ENCODE measurements around the gene SCUBE3. TPM values are rescaled to one million over a fixed set of nuclear protein-coding genes. Genes with fewer than 3 reads are reported as not detected.

The SCUBE3 gene
- total RNA-seq, 2 experiments from 2014 or later: not detected

DNA sequence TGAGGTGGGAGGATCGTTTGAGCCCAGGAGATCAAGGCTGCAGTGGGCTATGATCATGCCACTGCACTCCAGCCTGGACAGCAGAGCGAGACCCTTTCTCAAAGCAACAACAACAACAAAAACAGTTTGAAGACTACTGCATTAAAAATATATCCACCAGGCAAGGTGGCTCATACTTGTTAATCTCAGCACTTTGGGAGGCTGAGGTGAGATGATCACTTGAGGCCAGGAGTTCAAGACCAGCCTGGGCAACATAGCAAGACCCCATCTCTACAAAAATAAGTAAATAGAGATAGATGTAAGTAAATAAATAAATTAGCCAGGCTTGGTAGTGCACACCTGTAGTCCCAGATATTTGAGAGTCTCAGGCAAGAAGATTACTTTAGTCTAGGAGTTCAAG lies 58.2 kb downstream of the SCUBE3 start:
- Histone ChIP-seq H3K27me3 (ENCODE audit: control insufficient read depth in 1 of 2, insufficient read depth in 2 of 2, low read length in 2 of 2) (no peaks in the 10 kb centered on the region), H3K4me3 (ENCODE audit: low read length) (no peak overlapping the region), H3K9me3 (ENCODE audit: control insufficient read depth in 1 of 2, insufficient read depth in 1 of 2, low read length in 2 of 2) (no peaks in the 10 kb centered on the region), H3K36me3 (ENCODE audit: insufficient read depth, low read length) (no peaks in the 10 kb centered on the region), H3K4me1 (ENCODE audit: insufficient read depth, low read length) (no peaks in the 10 kb centered on the region), H3K27ac (ENCODE audit: low read depth in 1 of 2, low read length in 2 of 2) (no peak overlapping the region)
- TF ChIP-seq, protein P1, sequence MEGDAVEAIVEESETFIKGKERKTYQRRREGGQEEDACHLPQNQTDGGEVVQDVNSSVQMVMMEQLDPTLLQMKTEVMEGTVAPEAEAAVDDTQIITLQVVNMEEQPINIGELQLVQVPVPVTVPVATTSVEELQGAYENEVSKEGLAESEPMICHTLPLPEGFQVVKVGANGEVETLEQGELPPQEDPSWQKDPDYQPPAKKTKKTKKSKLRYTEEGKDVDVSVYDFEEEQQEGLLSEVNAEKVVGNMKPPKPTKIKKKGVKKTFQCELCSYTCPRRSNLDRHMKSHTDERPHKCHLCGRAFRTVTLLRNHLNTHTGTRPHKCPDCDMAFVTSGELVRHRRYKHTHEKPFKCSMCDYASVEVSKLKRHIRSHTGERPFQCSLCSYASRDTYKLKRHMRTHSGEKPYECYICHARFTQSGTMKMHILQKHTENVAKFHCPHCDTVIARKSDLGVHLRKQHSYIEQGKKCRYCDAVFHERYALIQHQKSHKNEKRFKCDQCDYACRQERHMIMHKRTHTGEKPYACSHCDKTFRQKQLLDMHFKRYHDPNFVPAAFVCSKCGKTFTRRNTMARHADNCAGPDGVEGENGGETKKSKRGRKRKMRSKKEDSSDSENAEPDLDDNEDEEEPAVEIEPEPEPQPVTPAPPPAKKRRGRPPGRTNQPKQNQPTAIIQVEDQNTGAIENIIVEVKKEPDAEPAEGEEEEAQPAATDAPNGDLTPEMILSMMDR (IDR thresholded peaks at IDR 0.05): no peak
- ChIA-PET POLR2A (no interaction called here), CTCF (no interaction called here)
- peaks cover 23% of the 10 kb centered on the region for H3K4me1 Mint-ChIP-seq (ENCODE audit: low read depth)
- no peaks in the 10 kb centered on the region for H3K9me3 Mint-ChIP-seq
- no peak overlapping the region for H3K27ac Mint-ChIP-seq
- H3K36me3 Mint-ChIP-seq (ENCODE audit: low read depth): peaks cover 9% of the 10 kb centered on the region
- ATAC-seq (ENCODE audit: poor library complexity) (no peak), DNase-seq (no peak)
- intact Hi-C loops (cut with DNase I, micrococcal nuclease): no loop called here
- no peak overlapping the region for H3K4me3 Mint-ChIP-seq
- no peaks in the 10 kb centered on the region for H3K27me3 Mint-ChIP-seq

DNA sequence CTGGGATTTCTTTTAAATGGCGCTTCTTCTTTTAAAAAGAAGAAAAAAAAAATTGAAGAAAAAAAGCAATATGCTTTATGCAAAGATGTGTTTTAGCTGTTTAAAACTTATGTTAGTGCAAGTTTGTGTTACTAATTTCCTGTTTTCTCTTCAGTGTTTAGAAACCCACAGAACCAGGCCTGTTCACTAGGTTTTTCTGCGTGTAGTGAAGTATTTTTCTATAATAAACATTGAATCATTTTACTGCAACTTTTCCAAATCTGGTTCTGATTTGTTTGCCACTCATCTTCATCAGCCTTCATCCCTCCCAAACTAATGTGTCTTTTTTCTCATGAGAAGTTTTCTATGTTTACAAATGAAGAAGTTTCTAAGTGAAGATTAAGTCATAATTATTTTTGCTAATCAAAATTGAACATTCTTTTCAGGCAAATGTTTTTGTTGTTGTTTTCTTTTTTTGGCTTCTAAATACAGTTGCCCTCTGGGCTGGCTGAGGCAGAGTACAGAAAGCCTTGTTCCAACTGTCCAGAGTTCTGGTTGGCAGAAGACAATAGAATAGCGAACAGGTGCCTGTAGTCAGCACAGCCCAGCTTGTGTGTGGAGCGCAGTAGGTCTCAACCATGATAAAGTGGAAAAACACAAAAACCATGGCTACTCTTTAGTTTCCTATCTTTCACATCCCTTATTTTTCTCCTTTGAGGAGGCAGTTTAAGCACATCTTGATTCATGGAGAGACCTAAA lies 60.2 kb downstream of the SCUBE3 start:
- no peak overlapping the region for H3K27ac ChIP-seq (ENCODE audit: low read depth in 1 of 2, low read length in 2 of 2)
- no peaks in the 10 kb centered on the region for H3K4me1 ChIP-seq (ENCODE audit: insufficient read depth, low read length)
- H3K27me3 ChIP-seq (ENCODE audit: control insufficient read depth in 1 of 2, insufficient read depth in 2 of 2, low read length in 2 of 2): no peaks in the 10 kb centered on the region
- no peaks in the 10 kb centered on the region for H3K9me3 Mint-ChIP-seq
- H3K27ac Mint-ChIP-seq: no peak overlapping the region
- ChIA-PET POLR2A (interaction anchor here (1.6 kb wide), 1 partner anchor 15 kb away, joined by 4 read pairs; no protein-coding TSS in a partner anchor), CTCF (no interaction called here)
- no peak overlapping the region for H3K4me3 Mint-ChIP-seq
- H3K4me3 ChIP-seq (ENCODE audit: low read length): no peak overlapping the region
- H3K4me1 Mint-ChIP-seq (ENCODE audit: low read depth): peaks cover 14% of the 10 kb centered on the region
- no peaks in the 10 kb centered on the region for H3K36me3 ChIP-seq (ENCODE audit: insufficient read depth, low read length)
- H3K9me3 ChIP-seq (ENCODE audit: control insufficient read depth in 1 of 2, insufficient read depth in 1 of 2, low read length in 2 of 2): no peaks in the 10 kb centered on the region
- DNase-seq (no peak), ATAC-seq (ENCODE audit: poor library complexity) (no peak)
- TF ChIP-seq, protein P1 (IDR thresholded peaks at IDR 0.05): no peak
- H3K36me3 Mint-ChIP-seq (ENCODE audit: low read depth): no peaks in the 10 kb centered on the region
- intact Hi-C loops (cut with DNase I, micrococcal nuclease): no loop called here
- no peaks in the 10 kb centered on the region for H3K27me3 Mint-ChIP-seq

DNA sequence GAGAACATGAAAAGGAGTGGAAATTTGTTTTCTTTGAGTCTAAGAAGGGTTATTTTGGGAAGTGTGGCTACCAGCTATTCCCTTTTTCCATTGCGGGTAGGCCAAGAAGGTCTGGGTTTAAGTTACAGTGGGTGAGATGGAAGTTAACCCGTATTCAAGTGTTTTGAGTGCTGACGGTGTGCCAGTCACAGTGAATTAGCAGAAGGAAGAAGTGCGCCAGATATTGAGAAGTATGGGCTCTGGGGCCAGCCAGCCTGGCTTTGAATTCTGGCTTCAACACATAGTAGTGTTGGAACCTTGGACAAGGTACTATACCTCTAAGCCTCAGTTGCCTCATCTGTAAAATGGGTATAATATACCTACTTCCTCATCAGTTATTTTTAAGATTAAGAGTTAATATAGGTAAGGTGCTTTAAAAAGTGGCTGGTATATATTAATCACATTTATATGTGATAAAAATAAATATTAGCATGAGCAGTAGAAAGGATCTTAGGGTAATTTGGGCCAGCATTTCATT lies 62.0 kb downstream of the SCUBE3 start:
- no peak for DNase-seq
- no peaks in the 10 kb centered on the region for H3K9me3 ChIP-seq (ENCODE audit: control insufficient read depth in 1 of 2, insufficient read depth in 1 of 2, low read length in 2 of 2)
- peaks cover 3% of the 10 kb centered on the region for H3K36me3 ChIP-seq (ENCODE audit: insufficient read depth, low read length)
- intact Hi-C loops (cut with DNase I, micrococcal nuclease): no loop called here
- ChIA-PET POLR2A (no interaction called here), CTCF (no interaction called here)
- ATAC-seq (ENCODE audit: poor library complexity): no peak
- H3K9me3 Mint-ChIP-seq: no peaks in the 10 kb centered on the region
- no peaks in the 10 kb centered on the region for H3K27me3 ChIP-seq (ENCODE audit: control insufficient read depth in 1 of 2, insufficient read depth in 2 of 2, low read length in 2 of 2)
- no peak overlapping the region for H3K27ac ChIP-seq (ENCODE audit: low read depth in 1 of 2, low read length in 2 of 2)
- no peak overlapping the region for H3K4me3 ChIP-seq (ENCODE audit: low read length)
- H3K4me3 Mint-ChIP-seq: no peak overlapping the region
- no peaks in the 10 kb centered on the region for H3K4me1 ChIP-seq (ENCODE audit: insufficient read depth, low read length)
- peaks cover 7% of the 10 kb centered on the region for H3K36me3 Mint-ChIP-seq (ENCODE audit: low read depth)
- H3K27ac Mint-ChIP-seq: no peak overlapping the region
- H3K27me3 Mint-ChIP-seq: no peaks in the 10 kb centered on the region
- TF ChIP-seq, protein P1 (IDR thresholded peaks at IDR 0.05): no peak
- H3K4me1 Mint-ChIP-seq (ENCODE audit: low read depth): peaks cover 6% of the 10 kb centered on the region

Data from CD4-positive, alpha-beta T cell (primary cell).